GM10266 (cell line): ENCODE data around the gene CCDC40.

ENCODE experiments used
- DNase-seq: peaks from one replicate; pipeline ENCODE4 v3.0.0; 2012; ENCODE audit errors: extremely low spot score
- CTCF ChIP-seq: IDR thresholded peaks from 2 replicates; pipeline ENCODE4 v1.5.1; 2012; ENCODE audit warnings: mild to moderate bottlenecking, low read depth; ENCODE audit not compliant: control insufficient read depth, insufficient read depth; ENCODE audit errors: missing control alignments

The CCDC40 gene

GRCh38 chr17:80025796-80026195, 10.6 kb upstream of the CCDC40 start:
- no peak for TF ChIP-seq CTCF
- DNase-seq: no peak

- TF ChIP-seq CTCF: no peak
- DNase-seq: no peak
Measured at GRCh38 chr17:80026359-80027042, 9.9 kb upstream of the CCDC40 start.

- no peak for DNase-seq
- no peak for TF ChIP-seq CTCF
Measured at GRCh38 chr17:80027043-80027435, 9.4 kb upstream of the CCDC40 start.

GRCh38 chr17:80028030-80028429, 8.4 kb upstream of the CCDC40 start:
- no peak for DNase-seq
- no peak for TF ChIP-seq CTCF

- TF ChIP-seq CTCF: no peak
- no peak for DNase-seq
Measured at GRCh38 chr17:80029258-80029974, 7.0 kb upstream of the CCDC40 start.

GRCh38 chr17:80030730-80031410, 5.6 kb upstream of the CCDC40 start:
- TF ChIP-seq CTCF: no peak
- no peak for DNase-seq
